PFSK-1 (cell line): Measurements from ENCODE around the gene GAREM2.

Source experiments
- FOXP2 ChIP-seq: optimal IDR thresholded peaks from 2 replicates; pipeline ENCODE3; 2011; ENCODE audit warnings: borderline replicate concordance, control low read depth, inconsistent platforms; ENCODE audit not compliant: insufficient read depth; ENCODE audit errors: extremely low read length, extremely low read depth
- POLR2AphosphoS5 ChIP-seq: IDR thresholded peaks from 2 replicates; pipeline ENCODE4 v1.6.1; 2012; ENCODE audit warnings: low read depth, mild to moderate bottlenecking, control low read depth, low read length, moderate library complexity
- SIN3A ChIP-seq: IDR thresholded peaks from 2 replicates; pipeline ENCODE4 v1.6.1; 2012; ENCODE audit warnings: mild to moderate bottlenecking, low read length, moderate library complexity, borderline replicate concordance; ENCODE audit not compliant: insufficient read depth
- TAF1 ChIP-seq: IDR thresholded peaks from 2 replicates; pipeline ENCODE4 v1.6.1; 2012; ENCODE audit warnings: low read length, control low read depth, borderline replicate concordance; ENCODE audit not compliant: insufficient read depth
- TF ChIP-seq, protein P1 (sequence below), 2 experiments: IDR thresholded peaks; 2 replicates each; pipeline versions ENCODE4 v1.6.1 to v1.8.0; 2011 to 2012; ENCODE audit warnings: low read depth in 2 of 2, low read length in 2 of 2, control low read depth in 1 of 2, inconsistent platforms in 1 of 2, mild to moderate bottlenecking in 1 of 2, moderate library complexity in 1 of 2; ENCODE audit not compliant: insufficient read depth in 1 of 2

The GAREM2 gene

DNA sequence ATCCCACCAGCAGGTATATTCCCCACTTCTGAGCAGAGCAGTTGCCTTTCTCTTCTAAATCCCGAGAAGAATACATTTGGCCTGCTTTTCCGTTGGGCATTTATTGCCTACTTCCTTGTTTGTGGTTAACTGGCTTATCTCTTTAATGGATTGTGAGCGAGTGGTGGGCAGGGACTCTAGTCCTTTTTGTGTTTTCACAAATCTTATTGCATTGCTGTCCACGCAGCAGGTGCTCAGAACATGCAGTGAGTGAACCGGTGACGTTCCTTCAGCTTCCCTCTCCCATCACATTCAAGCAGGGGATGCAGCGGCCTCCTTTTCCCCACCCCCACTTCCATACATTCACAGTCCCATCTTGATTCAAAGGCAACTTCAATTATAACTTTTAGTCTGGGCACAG is 28.9 kb upstream of the GAREM2 start:
- TF ChIP-seq FOXP2 (no peak), POLR2AphosphoS5 (no peak), SIN3A (no peak), TAF1 (no peak)
- TF ChIP-seq, protein P1, sequence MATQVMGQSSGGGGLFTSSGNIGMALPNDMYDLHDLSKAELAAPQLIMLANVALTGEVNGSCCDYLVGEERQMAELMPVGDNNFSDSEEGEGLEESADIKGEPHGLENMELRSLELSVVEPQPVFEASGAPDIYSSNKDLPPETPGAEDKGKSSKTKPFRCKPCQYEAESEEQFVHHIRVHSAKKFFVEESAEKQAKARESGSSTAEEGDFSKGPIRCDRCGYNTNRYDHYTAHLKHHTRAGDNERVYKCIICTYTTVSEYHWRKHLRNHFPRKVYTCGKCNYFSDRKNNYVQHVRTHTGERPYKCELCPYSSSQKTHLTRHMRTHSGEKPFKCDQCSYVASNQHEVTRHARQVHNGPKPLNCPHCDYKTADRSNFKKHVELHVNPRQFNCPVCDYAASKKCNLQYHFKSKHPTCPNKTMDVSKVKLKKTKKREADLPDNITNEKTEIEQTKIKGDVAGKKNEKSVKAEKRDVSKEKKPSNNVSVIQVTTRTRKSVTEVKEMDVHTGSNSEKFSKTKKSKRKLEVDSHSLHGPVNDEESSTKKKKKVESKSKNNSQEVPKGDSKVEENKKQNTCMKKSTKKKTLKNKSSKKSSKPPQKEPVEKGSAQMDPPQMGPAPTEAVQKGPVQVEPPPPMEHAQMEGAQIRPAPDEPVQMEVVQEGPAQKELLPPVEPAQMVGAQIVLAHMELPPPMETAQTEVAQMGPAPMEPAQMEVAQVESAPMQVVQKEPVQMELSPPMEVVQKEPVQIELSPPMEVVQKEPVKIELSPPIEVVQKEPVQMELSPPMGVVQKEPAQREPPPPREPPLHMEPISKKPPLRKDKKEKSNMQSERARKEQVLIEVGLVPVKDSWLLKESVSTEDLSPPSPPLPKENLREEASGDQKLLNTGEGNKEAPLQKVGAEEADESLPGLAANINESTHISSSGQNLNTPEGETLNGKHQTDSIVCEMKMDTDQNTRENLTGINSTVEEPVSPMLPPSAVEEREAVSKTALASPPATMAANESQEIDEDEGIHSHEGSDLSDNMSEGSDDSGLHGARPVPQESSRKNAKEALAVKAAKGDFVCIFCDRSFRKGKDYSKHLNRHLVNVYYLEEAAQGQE (IDR thresholded peaks at IDR 0.05; ENCODE audit: insufficient read depth in 1 of 2, low read depth in 2 of 2, low read length in 2 of 2) = no peak

DNA sequence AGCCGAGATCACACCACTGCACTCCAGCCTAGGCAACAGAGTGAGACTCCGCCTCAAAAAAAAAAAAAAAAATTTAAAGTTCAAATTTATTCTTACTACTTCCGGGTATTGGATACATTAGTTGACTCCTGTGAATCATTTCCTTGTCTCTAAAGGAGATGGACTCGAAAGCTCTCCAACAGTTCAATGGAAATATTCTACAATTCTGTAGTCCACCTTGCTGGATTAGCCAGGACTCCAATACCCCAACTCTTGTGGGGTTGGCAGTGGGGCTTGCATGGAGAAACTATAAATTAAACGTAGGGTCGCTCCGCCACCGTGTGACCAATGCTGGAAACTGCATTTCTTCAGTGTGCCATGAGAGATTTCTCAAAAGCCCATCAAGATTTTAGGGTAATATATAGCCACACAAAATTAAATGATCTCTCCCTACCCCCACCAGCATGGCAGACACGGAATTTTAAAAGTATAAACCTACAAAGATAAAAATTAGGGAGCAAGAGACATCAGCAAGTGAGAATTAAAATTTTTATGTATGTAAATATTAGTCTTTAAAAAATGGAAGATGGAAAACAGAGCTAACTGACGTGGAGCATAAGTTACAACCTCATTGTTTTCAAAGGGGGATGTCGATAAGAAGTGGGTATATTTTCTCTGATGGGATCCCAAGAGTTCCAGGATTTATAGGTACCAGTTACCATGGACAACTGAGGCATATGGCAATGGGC is 27.8 kb upstream of the GAREM2 start:
- no peak for TF ChIP-seq TAF1
- no peak for TF ChIP-seq FOXP2
- no peak for TF ChIP-seq POLR2AphosphoS5
- no peak for TF ChIP-seq SIN3A
- TF ChIP-seq, protein P1 (IDR thresholded peaks at IDR 0.05; ENCODE audit: insufficient read depth in 1 of 2, low read depth in 2 of 2, low read length in 2 of 2) = no peak

DNA sequence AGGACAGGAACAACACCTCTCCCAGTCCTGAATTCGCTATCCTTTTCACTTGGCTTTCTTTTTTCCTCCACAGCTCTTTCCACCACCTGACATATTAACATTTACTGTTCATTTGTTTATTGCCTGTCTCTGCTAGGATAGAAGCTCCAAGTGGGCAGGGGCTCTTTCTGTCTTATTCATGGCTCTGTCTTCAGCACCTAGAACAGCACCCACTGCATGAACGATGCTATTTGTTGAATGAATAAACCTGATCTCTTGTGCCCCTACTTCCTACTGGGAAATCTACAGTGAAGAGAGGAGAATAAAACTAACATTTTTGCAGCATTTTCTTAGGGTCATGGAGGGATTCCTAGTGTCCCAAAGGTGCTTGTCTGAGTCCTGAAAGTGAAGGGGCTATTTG is 24.4 kb upstream of the GAREM2 start:
- TF ChIP-seq POLR2AphosphoS5 (no peak), TAF1 (no peak), FOXP2 (no peak), SIN3A (no peak)
- TF ChIP-seq, protein P1 (IDR thresholded peaks at IDR 0.05; ENCODE audit: insufficient read depth in 1 of 2, low read depth in 2 of 2, low read length in 2 of 2) = peak; percentile 76 to 91

DNA sequence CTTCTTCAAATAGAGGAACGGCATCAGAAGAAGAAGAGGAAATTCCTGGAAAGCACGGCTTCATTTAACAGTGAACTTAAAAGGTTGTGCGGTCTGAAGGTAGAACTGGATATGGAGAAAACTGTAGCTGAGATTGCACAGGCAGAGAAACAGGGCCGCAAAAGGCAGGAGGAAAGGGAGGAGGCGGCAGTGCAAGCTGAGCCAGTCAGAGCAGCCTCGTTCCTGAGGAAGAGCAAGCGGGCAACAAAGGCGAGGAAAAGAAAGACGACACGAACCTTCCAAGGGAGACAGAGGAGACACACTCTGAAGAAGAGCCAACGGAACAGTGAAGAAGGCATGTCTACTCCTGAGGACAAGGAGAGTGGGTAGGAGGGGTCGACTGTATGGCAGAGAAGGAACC is 22.6 kb upstream of the GAREM2 start:
- no peak for TF ChIP-seq POLR2AphosphoS5

DNA sequence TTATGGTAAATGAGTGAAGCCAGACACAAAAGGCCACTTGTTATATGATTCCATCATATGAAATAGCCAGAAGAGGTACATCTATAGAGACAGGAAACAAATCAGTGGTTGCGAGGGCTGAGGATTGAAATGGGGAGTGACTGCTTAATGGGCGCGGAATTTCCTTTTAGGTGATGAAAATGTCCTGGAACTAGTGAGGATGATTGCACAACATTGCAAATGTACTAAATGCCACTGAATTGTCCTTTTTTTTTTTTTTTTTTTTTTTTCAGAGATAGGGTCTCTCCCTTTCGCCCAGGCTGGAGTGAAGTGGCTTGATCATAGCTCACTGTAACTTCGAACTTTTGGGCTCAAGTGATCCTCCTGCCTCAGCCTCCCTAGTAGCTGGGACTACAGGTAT is 15.3 kb upstream of the GAREM2 start:
- TF ChIP-seq, protein P1 (IDR thresholded peaks at IDR 0.05; ENCODE audit: insufficient read depth in 1 of 2, low read depth in 2 of 2, low read length in 2 of 2) = no peak

DNA sequence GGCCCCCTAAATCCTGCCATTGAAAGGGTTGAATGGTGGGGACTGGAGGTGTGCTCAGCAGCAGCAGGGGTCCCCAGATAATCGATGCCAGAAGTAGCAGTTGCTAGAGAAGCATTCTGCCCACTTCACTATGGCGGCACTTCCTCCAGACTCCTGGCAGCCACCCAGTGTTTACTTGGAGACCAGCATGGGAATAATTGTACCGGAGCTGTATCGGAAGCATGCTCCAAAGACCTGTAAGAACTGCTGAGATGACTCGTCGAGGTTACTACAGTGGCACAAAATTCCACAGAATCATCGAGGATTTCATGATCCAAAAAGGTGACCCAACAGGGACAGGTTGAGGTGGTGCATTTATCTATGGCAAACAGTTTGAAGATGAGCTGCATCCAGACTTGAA is 11.0 kb upstream of the GAREM2 start:
- TF ChIP-seq TAF1 = no peak
- TF ChIP-seq, protein P1 (IDR thresholded peaks at IDR 0.05; ENCODE audit: insufficient read depth in 1 of 2, low read depth in 2 of 2, low read length in 2 of 2) = no peak
- TF ChIP-seq FOXP2 = no peak
- TF ChIP-seq POLR2AphosphoS5 = no peak
- TF ChIP-seq SIN3A = no peak
